Immature natural killer cell (primary cell): ENCODE data around the gene VPREB3. TPM values are rescaled to one million over a fixed set of nuclear protein-coding genes. Genes with fewer than 3 reads are reported as not detected.

Experiments
- DNase-seq, 3 donors: peaks; one replicate each; pipeline ENCODE4 v3.0.0; 2022; ENCODE audit warnings: mixed read lengths in 1 of 3
- H3K27ac Mint-ChIP-seq, 6 donors: one replicate each; pipeline ENCODE4 v1.8.0; 2020; ENCODE audit warnings: mixed read lengths in 6 of 6, mild to moderate bottlenecking in 5 of 6, inconsistent platforms in 4 of 6, moderate library complexity in 3 of 6
- H3K27me3 Mint-ChIP-seq, 3 donors: one replicate each; pipeline ENCODE4 v1.8.0; 2020 to 2021; ENCODE audit warnings: low read depth in 3 of 3, mild to moderate bottlenecking in 3 of 3, mixed read lengths in 3 of 3, moderate library complexity in 3 of 3, inconsistent platforms in 1 of 3
- H3K36me3 Mint-ChIP-seq, 3 donors: one replicate each; pipeline ENCODE4 v1.8.0; 2020; ENCODE audit warnings: mixed read lengths in 3 of 3, inconsistent platforms in 2 of 3, mild to moderate bottlenecking in 2 of 3
- H3K4me1 Mint-ChIP-seq, 2 donors: one replicate each; pipeline ENCODE4 v1.8.0; 2020; ENCODE audit warnings: inconsistent platforms in 2 of 2, mild to moderate bottlenecking in 2 of 2, mixed read lengths in 2 of 2, moderate library complexity in 1 of 2
- H3K4me3 Mint-ChIP-seq, 5 donors: one replicate each; pipeline ENCODE4 v1.8.0; 2020; ENCODE audit warnings: mild to moderate bottlenecking in 5 of 5, mixed read lengths in 5 of 5, inconsistent platforms in 3 of 5, moderate library complexity in 3 of 5
- H3K9me3 Mint-ChIP-seq, 6 donors: one replicate each; pipeline ENCODE4 v1.8.0; 2020; ENCODE audit warnings: mild to moderate bottlenecking in 6 of 6, mixed read lengths in 6 of 6, inconsistent platforms in 4 of 6, moderate library complexity in 3 of 6
- polyA plus RNA-seq, 3 donors: library from polyadenylated mRNA; unstranded; fragments of 300-500 nt; fragmentation: Illumina TruSeq; gene quantifications; one replicate each; pipeline ENCODE4 v1.2.3, GENCODE V29; 2021

Gene VPREB3
- polyA plus RNA-seq, 3 donors from 2014 or later, result 1.3 TPM; not detected in 2

GRCh38 chr22:23778577-23778900 lies 24.3 kb upstream of the VPREB3 start:
- Mint-ChIP-seq H3K4me1 (no peaks in the 10 kb centered on the region), H3K27me3 (peaks cover 0 to 3% (median 3%) of the 10 kb centered on the region in 3 donors), H3K36me3 (no peaks in the 10 kb centered on the region), H3K4me3 (no peak overlapping the region), H3K9me3 (no peaks in the 10 kb centered on the region), H3K27ac (no peak overlapping the region)
- no peak for DNase-seq

- DNase-seq, result no peak
- Mint-ChIP-seq H3K36me3 (no peaks in the 10 kb centered on the region), H3K4me3 (no peak overlapping the region), H3K9me3 (no peaks in the 10 kb centered on the region), H3K4me1 (peaks cover 0 to 5% of the 10 kb centered on the region in 2 donors), H3K27ac (no peak overlapping the region), H3K27me3 (peaks cover 0 to 3% (median 3%) of the 10 kb centered on the region in 3 donors)
Observed at GRCh38 chr22:23777776-23778576, 23.8 kb upstream of the VPREB3 start.

DNA sequence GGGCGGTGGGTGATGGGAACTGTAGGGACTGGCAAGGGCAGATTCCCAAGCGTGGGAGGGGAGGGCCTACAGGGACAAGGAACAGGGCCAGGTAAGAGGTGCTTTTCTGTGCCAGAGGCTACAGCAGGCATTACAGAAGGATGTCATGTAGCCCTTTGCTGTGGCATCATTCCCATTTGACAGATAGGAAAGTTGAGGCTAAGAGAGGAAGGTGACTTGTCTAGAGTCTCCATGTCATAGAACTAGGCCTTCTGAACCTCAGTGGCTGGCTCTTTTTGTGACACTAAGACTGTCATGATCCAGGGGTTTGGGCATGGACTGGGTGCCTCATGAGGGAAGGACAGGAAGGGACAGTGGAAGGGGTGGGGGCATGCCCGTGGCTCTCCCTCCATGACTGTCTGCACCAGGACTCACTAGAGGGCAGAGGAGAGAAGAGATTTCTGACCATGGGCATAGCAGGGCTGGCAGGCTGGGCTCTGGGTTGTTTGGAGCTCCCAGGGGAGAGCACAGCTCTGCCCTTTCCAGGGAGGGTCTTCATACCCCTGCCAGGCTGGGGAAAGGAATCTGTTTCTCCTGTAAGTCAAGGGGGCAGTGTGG lies 21.7 kb upstream of the VPREB3 start:
- DNase-seq, result no peak
- Mint-ChIP-seq H3K27me3 (peaks cover 0 to 4% (median 3%) of the 10 kb centered on the region in 3 donors), H3K4me1 (peaks cover 4 to 12% of the 10 kb centered on the region in 2 donors), H3K27ac (no peak overlapping the region), H3K9me3 (no peaks in the 10 kb centered on the region), H3K36me3 (no peaks in the 10 kb centered on the region), H3K4me3 (no peak overlapping the region)

DNA sequence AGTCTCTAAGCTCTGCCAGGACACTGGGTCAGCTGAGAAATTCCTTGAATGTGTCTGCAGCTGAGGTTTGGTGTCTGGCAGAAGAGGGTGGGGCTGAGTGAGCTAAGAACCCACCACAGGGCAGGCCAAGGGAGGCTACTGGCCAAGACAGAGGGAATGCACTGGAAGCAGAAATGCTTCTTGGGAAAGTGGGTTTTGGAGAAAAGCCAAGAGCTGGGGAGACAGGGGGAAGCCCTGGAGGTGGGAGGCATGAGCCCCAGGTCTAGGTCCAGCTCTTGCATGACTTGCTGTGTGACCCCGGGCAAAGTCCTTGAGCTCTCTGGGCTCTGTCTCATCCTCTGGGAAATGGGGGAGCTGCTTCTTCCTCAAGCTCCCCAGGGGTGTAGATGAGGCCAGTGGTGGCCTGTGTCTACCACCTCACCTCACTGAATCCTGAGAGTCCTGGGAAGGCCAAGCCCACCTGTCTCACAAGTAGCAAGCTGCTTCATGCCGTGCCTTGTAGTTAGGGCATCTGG lies 20.8 kb upstream of the VPREB3 start:
- Mint-ChIP-seq H3K4me3 (no peak overlapping the region), H3K4me1 (peaks cover 5 to 13% of the 10 kb centered on the region in 2 donors), H3K27ac (no peak overlapping the region), H3K27me3 (peaks cover 0 to 4% (median 3%) of the 10 kb centered on the region in 3 donors), H3K9me3 (no peaks in the 10 kb centered on the region), H3K36me3 (no peaks in the 10 kb centered on the region)
- DNase-seq, result no peak

DNA sequence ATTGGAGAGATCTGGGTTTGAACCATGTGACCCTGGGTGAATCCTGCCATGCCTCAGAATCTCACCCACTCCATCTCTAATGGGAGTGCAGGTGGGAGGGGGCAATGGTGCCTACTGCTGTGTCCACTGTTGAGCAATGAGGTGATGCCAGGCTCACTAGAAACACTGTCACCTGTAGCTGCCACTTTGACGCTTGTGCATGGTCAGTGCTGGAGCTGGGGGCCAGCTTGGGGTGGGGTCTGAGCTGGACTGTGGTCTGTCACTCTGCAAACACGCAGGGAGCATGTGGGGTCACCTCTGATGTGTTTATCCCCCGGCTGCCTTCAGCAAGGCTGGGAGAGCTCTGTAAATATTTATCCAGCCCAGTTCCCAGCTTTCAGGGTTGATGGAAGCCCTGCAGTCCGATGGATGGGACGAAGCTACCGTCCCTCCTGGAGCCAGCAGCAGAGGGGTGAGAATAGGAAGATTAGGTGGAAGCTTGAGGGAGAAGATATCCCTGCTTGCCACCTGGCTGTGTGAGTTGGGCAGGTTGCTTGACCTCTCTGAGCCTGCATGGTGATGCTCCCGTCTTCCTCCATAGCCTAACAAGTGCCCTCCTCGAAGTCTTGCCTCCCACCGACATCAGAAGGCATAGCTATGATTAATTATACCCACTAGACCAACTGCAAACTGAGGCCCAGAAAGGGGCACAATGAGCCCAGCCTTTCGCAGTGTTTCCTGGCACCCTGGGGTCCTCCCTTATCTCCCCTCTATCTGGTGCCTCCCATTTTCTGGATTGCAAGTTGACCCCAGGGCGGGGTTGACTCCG lies 20.1 kb upstream of the VPREB3 start:
- peak overlapping the region in 1 of 5 donors; percentile 34 for H3K4me3 Mint-ChIP-seq
- DNase-seq, result no peak
- peaks cover 5 to 13% of the 10 kb centered on the region in 2 donors for H3K4me1 Mint-ChIP-seq
- no peaks in the 10 kb centered on the region for H3K36me3 Mint-ChIP-seq
- no peak overlapping the region for H3K27ac Mint-ChIP-seq
- peaks cover 0 to 6% (median 2%) of the 10 kb centered on the region in 3 donors for H3K27me3 Mint-ChIP-seq
- H3K9me3 Mint-ChIP-seq, result no peaks in the 10 kb centered on the region

- Mint-ChIP-seq H3K4me1 (peaks cover 5 to 13% of the 10 kb centered on the region in 2 donors), H3K4me3 (peak overlapping the region; percentile 19 to 65 (median 42)), H3K27me3 (peaks cover 0 to 6% (median 2%) of the 10 kb centered on the region in 3 donors), H3K36me3 (no peaks in the 10 kb centered on the region), H3K9me3 (no peaks in the 10 kb centered on the region), H3K27ac (peak overlapping the region in 1 of 6 donors; percentile 7)
- no peak for DNase-seq
Observed at GRCh38 chr22:23773483-23774113, 19.4 kb upstream of the VPREB3 start.

DNA sequence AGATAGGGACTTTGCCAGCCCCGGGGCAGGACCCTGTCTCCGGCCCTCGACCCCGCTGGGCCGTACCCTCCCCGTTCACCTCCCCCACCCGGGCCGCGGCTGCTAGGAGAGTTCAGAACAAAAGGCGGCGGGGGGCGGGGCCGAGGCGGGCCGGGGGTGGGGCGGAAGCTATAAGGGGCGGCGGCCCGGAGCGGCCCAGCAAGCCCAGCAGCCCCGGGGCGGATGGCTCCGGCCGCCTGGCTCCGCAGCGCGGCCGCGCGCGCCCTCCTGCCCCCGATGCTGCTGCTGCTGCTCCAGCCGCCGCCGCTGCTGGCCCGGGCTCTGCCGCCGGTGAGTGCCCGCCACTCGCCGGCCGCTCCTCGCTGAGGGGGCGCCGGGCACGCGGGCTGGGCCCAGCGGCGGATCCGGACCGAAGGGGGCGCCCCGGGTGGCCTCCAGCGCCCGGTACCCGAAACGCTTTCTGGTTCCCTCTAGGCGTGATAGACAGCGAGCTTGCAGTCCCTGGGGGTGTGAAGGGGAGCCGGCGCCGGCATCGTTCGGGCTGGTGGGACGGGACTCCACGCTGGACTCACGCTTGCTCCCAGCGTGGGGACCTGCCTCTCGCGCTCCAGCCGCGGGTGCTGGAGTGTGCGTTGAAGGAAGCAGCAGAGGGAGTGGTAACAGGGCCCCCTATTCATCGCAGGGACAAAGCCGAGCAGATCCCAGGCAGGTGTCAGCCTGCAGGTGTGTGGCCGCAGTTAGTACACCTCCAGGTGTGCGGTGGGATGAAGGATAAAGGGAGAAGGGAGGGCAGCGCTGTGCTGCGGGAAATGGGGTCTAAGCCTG lies 18.6 kb upstream of the VPREB3 start, which contains the start of gene MMP11:
MMP11 (plus strand) TSS at position 201 of the 825 bp plus-strand sequence; CDS start at position 223, 22 bp downstream.
- Mint-ChIP-seq H3K4me3 (peak within 1 kb of the TSS; percentile 54 to 75 (median 65)), H3K27ac (peak within 1 kb of the TSS in 2 of 6 donors; percentile 7 to 49), H3K4me1 (peaks cover 5 to 14% of the 10 kb centered on the region in 2 donors)

DNA sequence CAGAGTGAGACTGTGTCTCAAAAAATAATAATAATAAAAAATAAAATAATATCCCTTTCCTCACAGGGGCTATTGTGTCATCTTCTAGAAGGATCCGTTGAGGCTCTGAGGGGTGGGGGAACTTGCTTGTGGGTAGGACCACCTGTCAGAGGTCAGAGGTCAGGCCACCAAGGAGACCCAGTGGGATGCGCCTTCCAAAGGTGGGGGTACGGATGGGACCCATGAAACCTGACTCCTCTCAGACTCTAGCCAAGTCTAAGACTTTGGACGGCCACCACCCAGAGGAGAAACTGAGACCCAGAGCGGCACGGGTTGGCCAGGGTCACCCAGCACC lies 18.1 kb upstream of the VPREB3 start:
- Mint-ChIP-seq H3K27me3 (peaks cover 0 to 4% (median 2%) of the 10 kb centered on the region in 3 donors), H3K9me3 (no peaks in the 10 kb centered on the region), H3K27ac (peak overlapping the region in 1 of 6 donors; percentile 49), H3K4me1 (peaks cover 5 to 15% of the 10 kb centered on the region in 2 donors), H3K36me3 (no peaks in the 10 kb centered on the region), H3K4me3 (peak overlapping the region; percentile 54 to 75 (median 63))
- DNase-seq, result no peak

More for the DNA sequence above, 18.6 kb upstream of the VPREB3 start, which contains the start of gene MMP11:
- peak; percentile 39 to 54 (median 48) for DNase-seq
- Mint-ChIP-seq H3K9me3 (no peaks in the 10 kb centered on the region), H3K27me3 (peaks cover 0 to 4% (median 2%) of the 10 kb centered on the region in 3 donors), H3K36me3 (no peaks in the 10 kb centered on the region)

- Mint-ChIP-seq H3K27ac (no peak overlapping the region), H3K4me1 (peaks cover 21 to 38% of the 10 kb centered on the region in 2 donors)
- no peak for DNase-seq
Observed at GRCh38 chr22:23769321-23769965, 15.2 kb upstream of the VPREB3 start.

GRCh38 chr22:23767673-23768548 lies 13.7 kb upstream of the VPREB3 start, which contains the start of gene CHCHD10:
Gene CHCHD10 (minus strand): TSS chr22:23767972. CDS start chr22:23767874, 98 bp downstream.
- Mint-ChIP-seq H3K4me3 (peak within 1 kb of the TSS; percentile 77 to 86 (median 83)), H3K27ac (peak within 1 kb of the TSS in 3 of 6 donors; percentile 60 to 76 (median 75)), H3K9me3 (no peaks in the 10 kb centered on the region), H3K36me3 (no peaks in the 10 kb centered on the region), H3K27me3 (peaks cover 0 to 3% (median 1%) of the 10 kb centered on the region in 3 donors), H3K4me1 (peaks cover 32 to 42% of the 10 kb centered on the region in 2 donors)
- DNase-seq, result peak; percentile 70 to 74 (median 72)

More at GRCh38 chr22:23769321-23769965, 15.2 kb upstream of the VPREB3 start:
- Mint-ChIP-seq H3K9me3 (no peaks in the 10 kb centered on the region), H3K4me3 (peak overlapping the region in 4 of 5 donors; percentile 26 to 85 (median 62)), H3K27me3 (peaks cover 0 to 3% (median 1%) of the 10 kb centered on the region in 3 donors), H3K36me3 (no peaks in the 10 kb centered on the region)

DNA sequence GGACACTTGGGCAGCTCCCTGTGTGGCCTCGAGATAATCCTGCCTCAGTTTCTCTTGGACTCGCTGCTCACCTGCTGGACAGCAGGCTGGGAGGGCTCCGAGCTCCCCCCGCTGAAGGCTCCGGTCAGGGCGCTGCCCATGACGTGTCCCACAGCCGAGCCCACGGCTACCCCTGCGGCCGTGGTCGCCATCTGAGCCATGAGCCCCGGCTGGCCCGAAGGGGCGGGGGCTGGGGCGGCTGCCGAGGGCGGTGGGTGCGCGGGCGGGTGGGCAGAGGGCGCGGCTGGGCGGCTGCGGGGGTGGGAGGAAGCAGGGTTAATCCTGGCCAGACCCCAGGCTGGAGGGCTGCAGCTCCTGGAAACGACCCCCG lies 13.1 kb upstream of the VPREB3 start:
- Mint-ChIP-seq H3K4me3 (peak overlapping the region; percentile 69 to 85 (median 74)), H3K36me3 (no peaks in the 10 kb centered on the region), H3K27ac (no peak overlapping the region), H3K4me1 (peaks cover 37 to 46% of the 10 kb centered on the region in 2 donors), H3K9me3 (no peaks in the 10 kb centered on the region), H3K27me3 (peaks cover 0 to 3% (median 1%) of the 10 kb centered on the region in 3 donors)
- DNase-seq, result no peak
